Measurements from ENCODE around the gene EZH1. TPM values are rescaled to one million over a fixed set of nuclear protein-coding genes. Genes with fewer than 3 reads are reported as not detected.

Gene EZH1
- total RNA-seq, 1 experiment from 2014 or later: 22.4 TPM

DNA sequence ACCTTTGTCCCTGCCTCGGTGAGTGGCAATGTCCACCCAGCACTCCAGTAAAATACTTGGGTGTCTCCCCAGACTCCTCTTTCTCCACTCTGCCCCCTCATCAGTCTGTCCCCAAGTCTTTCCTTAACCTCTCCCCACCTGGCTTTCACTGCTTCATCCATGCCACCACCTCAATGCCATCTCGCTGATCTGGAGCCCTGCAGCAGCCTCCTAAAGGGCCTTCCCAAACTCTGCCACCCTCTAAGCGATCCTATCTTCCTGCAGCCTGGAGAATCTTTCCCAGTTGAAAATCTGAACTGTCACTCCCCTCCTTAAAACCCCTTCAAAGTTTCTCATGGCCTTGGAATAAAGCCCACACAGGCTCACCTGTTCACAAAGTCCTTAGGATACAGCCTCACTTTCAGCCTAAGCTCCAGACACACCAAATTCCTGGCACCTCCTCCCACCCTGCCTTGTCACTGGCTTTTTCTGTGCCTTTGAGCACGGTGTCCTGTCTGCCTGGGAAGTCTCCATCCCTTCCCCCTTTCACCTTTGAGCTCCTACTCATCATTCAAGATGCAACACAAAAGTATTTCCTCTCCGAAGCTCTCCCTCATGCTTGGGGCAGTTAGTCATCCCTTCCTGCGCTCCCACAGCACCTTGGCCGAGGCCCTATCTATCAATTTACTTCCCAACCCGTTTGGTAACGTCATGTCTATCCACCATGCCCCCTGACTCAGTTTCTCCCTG is 38.4 kb upstream of the EZH1 start:
- ATAC-seq (no peak), DNase-seq (ENCODE audit: low spot score) (no peak)
- Mint-ChIP-seq H3K27ac (no peak overlapping the region), H3K27me3 (ENCODE audit: low read depth) (peaks cover 58% of the 10 kb centered on the region), H3K9me3 (no peaks in the 10 kb centered on the region), H3K36me3 (peaks cover 4% of the 10 kb centered on the region; the same call in 1 of the 2 replicates), H3K4me1 (peaks cover 20% of the 10 kb centered on the region), H3K4me3 (no peak overlapping the region)
- TF ChIP-seq, protein P1, sequence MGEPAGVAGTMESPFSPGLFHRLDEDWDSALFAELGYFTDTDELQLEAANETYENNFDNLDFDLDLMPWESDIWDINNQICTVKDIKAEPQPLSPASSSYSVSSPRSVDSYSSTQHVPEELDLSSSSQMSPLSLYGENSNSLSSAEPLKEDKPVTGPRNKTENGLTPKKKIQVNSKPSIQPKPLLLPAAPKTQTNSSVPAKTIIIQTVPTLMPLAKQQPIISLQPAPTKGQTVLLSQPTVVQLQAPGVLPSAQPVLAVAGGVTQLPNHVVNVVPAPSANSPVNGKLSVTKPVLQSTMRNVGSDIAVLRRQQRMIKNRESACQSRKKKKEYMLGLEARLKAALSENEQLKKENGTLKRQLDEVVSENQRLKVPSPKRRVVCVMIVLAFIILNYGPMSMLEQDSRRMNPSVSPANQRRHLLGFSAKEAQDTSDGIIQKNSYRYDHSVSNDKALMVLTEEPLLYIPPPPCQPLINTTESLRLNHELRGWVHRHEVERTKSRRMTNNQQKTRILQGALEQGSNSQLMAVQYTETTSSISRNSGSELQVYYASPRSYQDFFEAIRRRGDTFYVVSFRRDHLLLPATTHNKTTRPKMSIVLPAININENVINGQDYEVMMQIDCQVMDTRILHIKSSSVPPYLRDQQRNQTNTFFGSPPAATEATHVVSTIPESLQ (CRISPR knock-in tag; IDR thresholded peaks at IDR 0.05): no peak
- TF ChIP-seq, protein P2, sequence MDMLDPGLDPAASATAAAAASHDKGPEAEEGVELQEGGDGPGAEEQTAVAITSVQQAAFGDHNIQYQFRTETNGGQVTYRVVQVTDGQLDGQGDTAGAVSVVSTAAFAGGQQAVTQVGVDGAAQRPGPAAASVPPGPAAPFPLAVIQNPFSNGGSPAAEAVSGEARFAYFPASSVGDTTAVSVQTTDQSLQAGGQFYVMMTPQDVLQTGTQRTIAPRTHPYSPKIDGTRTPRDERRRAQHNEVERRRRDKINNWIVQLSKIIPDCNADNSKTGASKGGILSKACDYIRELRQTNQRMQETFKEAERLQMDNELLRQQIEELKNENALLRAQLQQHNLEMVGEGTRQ (CRISPR knock-in tag; IDR thresholded peaks at IDR 0.05): no peak
- TF ChIP-seq JAZF1 (CRISPR knock-in tag; IDR thresholded peaks at IDR 0.05) (no peak), KAT7 (CRISPR knock-in tag; IDR thresholded peaks at IDR 0.05; ENCODE audit: borderline replicate concordance) (no peak), ZNF138 (CRISPR knock-in tag; conservative IDR thresholded peaks at IDR 0.05) (no peak), ZNF671 (CRISPR knock-in tag; IDR thresholded peaks at IDR 0.05) (no peak), CBFB (CRISPR knock-in tag; IDR thresholded peaks at IDR 0.05; ENCODE audit: low read depth) (no peak), ZNF232 (CRISPR knock-in tag; IDR thresholded peaks at IDR 0.05) (no peak), TEAD1 (CRISPR knock-in tag; IDR thresholded peaks at IDR 0.05) (no peak), MXD4 (CRISPR knock-in tag; IDR thresholded peaks at IDR 0.05; ENCODE audit: borderline replicate concordance) (no peak)
- TF ChIP-seq, protein P3, sequence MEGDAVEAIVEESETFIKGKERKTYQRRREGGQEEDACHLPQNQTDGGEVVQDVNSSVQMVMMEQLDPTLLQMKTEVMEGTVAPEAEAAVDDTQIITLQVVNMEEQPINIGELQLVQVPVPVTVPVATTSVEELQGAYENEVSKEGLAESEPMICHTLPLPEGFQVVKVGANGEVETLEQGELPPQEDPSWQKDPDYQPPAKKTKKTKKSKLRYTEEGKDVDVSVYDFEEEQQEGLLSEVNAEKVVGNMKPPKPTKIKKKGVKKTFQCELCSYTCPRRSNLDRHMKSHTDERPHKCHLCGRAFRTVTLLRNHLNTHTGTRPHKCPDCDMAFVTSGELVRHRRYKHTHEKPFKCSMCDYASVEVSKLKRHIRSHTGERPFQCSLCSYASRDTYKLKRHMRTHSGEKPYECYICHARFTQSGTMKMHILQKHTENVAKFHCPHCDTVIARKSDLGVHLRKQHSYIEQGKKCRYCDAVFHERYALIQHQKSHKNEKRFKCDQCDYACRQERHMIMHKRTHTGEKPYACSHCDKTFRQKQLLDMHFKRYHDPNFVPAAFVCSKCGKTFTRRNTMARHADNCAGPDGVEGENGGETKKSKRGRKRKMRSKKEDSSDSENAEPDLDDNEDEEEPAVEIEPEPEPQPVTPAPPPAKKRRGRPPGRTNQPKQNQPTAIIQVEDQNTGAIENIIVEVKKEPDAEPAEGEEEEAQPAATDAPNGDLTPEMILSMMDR (IDR thresholded peaks at IDR 0.05): no peak
- TF ChIP-seq, protein P4, sequence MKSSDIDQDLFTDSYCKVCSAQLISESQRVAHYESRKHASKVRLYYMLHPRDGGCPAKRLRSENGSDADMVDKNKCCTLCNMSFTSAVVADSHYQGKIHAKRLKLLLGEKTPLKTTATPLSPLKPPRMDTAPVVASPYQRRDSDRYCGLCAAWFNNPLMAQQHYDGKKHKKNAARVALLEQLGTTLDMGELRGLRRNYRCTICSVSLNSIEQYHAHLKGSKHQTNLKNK (CRISPR knock-in tag; IDR thresholded peaks at IDR 0.05): no peak
- TF ChIP-seq, protein P5, sequence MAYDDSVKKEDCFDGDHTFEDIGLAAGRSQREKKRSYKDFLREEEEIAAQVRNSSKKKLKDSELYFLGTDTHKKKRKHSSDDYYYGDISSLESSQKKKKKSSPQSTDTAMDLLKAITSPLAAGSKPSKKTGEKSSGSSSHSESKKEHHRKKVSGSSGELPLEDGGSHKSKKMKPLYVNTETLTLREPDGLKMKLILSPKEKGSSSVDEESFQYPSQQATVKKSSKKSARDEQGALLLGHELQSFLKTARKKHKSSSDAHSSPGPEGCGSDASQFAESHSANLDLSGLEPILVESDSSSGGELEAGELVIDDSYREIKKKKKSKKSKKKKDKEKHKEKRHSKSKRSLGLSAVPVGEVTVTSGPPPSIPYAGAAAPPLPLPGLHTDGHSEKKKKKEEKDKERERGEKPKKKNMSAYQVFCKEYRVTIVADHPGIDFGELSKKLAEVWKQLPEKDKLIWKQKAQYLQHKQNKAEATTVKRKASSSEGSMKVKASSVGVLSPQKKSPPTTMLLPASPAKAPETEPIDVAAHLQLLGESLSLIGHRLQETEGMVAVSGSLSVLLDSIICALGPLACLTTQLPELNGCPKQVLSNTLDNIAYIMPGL (CRISPR knock-in tag; IDR thresholded peaks at IDR 0.05): no peak
- TF ChIP-seq, protein P6, sequence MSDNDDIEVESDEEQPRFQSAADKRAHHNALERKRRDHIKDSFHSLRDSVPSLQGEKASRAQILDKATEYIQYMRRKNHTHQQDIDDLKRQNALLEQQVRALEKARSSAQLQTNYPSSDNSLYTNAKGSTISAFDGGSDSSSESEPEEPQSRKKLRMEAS (CRISPR knock-in tag; IDR thresholded peaks at IDR 0.05): no peak
- CTCF ChIA-PET: interaction anchor here (2.0 to 4.5 kb wide), 2 partner anchors 20 to 41 kb away, joined by 6 to 39 read pairs; partner anchors contain the start of gene BECN1
- POLR2A ChIA-PET: no interaction called here

DNA sequence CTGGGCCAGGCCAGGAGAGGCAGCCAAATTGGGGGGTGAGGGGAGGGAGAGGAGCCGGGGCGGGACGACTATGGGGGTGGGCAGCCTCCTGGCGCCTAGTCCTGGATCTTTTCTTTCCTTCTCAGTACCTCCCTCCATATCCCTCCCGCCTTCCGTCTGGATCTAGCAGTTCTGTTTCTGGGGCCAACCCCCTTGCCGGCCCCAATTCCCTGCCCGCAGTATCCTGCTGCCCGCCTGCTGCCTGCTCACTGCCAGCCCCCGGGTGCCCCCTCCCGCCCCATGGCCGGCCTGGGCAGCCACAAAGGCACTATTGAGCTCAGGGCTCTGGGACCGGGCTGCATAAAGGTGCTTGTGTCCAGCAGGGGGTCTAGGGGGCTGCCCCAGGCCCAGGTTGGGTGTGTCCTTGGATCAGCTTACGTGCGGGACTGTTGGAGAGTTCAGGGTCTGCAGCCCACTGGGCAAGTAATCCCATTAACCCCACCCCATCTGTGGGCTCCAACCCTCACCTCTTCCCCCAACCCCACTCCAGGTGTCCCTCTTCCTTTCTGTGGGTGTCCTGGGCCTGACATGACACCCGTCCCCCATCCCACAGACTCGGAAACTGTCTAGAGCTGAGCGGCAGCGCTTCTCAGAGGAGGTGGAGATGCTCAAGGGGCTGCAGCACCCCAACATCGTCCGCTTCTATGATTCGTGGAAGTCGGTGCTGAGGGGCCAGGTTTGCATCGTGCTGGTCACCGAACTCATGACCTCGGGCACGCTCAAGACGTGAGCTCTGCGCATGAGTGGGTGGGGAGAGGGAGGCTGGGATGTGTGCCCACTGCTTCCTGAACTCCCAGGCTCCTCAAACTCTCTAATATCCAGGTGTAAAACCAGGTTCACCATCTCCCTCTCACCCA is 37.6 kb upstream of the EZH1 start:
- DNase-seq (ENCODE audit: low spot score) (no peak), ATAC-seq (no peak)
- Mint-ChIP-seq H3K9me3 (no peaks in the 10 kb centered on the region), H3K4me1 (peaks cover 20% of the 10 kb centered on the region), H3K27me3 (ENCODE audit: low read depth) (peaks cover 50% of the 10 kb centered on the region), H3K27ac (no peak overlapping the region), H3K36me3 (peaks cover 10% of the 10 kb centered on the region), H3K4me3 (no peak overlapping the region)
- POLR2A ChIA-PET: no interaction called here
- CTCF ChIA-PET: interaction anchor here (0.6 to 4.5 kb wide), 3 partner anchors 19 to 1209 kb away, joined by 3 to 39 read pairs (median 6); partner anchors contain the start of gene BECN1
- TF ChIP-seq, protein P6 (CRISPR knock-in tag; IDR thresholded peaks at IDR 0.05): no peak
- TF ChIP-seq ZNF232 (CRISPR knock-in tag; IDR thresholded peaks at IDR 0.05) (no peak), GABPB1 (CRISPR knock-in tag; IDR thresholded peaks at IDR 0.05) (no peak), CBFB (CRISPR knock-in tag; IDR thresholded peaks at IDR 0.05; ENCODE audit: low read depth) (no peak), FOXP1 (CRISPR knock-in tag; IDR thresholded peaks at IDR 0.05; ENCODE audit: borderline replicate concordance) (no peak), NFE2L1 (CRISPR knock-in tag; IDR thresholded peaks at IDR 0.05) (no peak), SP1 (CRISPR knock-in tag; conservative IDR thresholded peaks at IDR 0.05) (no peak), ZNF121 (CRISPR knock-in tag; IDR thresholded peaks at IDR 0.05) (no peak)
- TF ChIP-seq, protein P7, sequence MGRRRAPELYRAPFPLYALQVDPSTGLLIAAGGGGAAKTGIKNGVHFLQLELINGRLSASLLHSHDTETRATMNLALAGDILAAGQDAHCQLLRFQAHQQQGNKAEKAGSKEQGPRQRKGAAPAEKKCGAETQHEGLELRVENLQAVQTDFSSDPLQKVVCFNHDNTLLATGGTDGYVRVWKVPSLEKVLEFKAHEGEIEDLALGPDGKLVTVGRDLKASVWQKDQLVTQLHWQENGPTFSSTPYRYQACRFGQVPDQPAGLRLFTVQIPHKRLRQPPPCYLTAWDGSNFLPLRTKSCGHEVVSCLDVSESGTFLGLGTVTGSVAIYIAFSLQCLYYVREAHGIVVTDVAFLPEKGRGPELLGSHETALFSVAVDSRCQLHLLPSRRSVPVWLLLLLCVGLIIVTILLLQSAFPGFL (CRISPR knock-in tag; IDR thresholded peaks at IDR 0.05; ENCODE audit: borderline replicate concordance): no peak
- TF ChIP-seq, protein P3 (IDR thresholded peaks at IDR 0.05): no peak

All from WTC11 (cell line).